Measurements from ENCODE around the gene GNA12.

GNA12 gene

DNA sequence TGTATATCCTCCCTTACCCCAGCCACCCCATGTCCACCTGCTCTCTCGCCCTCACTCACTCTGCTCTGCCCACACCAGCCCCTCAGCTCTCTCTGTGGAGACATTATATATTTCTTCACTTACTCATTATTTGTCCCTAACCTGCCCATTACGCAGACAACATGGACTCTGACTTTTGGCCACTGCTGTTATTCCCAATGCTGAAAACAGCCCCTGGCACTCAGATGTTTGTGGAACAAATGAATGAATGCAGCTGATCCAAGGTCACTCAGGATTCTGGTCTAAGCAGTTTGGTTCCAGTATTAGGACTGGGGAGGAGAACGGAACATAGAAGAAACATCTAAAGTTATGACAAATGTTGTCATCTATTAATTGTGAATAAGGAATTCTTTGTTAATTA, 26.7 kb downstream of the GNA12 start:
- DNase-seq (ENCODE audit: low read depth): no peak

GRCh38 chr7:2815875-2816245, 28.2 kb downstream of the GNA12 start:
- no peak for DNase-seq (ENCODE audit: low read depth)

DNA sequence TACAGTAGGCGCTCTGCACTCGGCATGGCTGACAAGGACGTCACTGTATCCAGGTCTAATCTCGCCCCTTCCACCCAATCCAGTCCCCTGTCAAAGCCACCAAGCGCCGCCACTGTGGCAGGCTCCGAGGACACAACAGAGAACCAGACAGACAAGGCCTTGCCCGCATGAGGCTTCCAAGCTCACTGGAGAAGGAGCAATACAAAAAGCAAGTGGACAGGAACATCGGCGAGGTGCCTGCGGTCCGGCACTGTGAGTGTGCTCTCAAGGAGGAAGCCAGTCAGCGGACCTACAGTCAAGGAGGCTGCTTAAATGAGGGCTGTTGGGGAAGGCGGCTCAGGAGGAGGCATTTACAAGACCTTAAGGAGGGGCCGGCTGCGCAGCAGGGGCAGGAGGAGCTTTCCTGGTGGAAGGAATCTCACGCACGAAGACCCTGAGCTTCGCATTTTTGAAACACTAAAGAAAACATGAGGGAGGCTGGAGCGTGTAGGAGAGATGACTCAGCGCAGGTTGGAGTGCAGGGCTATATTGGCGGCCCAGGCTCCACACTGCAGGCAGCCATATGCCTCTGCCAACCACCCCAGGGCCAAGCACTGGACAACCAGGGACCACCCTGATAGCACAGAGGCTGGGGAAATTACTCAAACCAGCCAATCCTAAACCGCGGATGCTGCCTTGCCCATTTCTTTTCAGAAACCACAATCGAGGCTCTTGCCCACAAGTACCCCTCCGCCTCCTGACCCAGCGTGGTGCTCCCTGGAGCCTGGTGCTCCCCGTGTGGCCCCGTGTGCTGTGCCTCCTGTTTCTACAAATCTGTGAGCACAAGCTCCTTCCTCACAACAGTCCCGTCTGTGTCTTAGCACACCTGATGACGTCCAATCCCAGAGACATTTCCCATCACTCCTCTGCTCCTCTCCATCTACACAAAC, 28.9 kb downstream of the GNA12 start:
- DNase-seq (ENCODE audit: low read depth): no peak

DNA sequence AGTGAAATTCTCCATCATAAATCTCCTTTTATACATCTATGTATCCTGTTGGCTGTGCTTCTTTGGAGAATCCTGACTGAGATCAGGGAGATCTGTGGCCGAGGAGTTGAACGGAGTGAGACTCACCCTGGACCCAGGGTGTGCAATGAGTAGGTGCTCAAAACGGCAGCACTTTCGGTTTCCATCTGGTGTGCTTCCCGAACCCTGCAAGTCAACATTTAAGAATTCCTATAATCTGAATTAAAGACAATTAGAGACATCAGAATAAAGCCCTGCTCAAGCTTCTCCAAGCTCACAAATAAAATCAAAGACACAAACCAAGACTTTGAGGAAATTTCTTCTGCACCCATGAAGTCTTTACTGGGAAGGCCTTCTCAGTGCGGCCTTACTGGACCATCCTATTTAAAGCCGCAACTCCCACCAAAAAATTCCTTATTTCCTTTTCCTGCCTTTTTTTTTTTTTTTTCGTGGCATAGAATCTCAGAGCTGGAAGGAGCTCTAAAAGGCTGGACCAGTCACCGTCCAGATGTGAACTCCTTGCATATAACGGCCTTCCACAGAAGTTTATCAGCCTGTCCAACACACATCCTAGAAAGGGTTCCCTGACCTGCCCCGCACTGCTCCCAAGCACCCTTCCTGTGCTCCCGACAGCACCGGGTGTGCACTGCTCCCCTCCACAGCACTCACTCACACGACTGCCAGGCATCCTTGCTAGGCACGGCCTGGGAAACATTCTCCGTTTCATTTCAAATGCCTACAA, 29.7 kb downstream of the GNA12 start:
- DNase-seq (ENCODE audit: low read depth): no peak

DNA sequence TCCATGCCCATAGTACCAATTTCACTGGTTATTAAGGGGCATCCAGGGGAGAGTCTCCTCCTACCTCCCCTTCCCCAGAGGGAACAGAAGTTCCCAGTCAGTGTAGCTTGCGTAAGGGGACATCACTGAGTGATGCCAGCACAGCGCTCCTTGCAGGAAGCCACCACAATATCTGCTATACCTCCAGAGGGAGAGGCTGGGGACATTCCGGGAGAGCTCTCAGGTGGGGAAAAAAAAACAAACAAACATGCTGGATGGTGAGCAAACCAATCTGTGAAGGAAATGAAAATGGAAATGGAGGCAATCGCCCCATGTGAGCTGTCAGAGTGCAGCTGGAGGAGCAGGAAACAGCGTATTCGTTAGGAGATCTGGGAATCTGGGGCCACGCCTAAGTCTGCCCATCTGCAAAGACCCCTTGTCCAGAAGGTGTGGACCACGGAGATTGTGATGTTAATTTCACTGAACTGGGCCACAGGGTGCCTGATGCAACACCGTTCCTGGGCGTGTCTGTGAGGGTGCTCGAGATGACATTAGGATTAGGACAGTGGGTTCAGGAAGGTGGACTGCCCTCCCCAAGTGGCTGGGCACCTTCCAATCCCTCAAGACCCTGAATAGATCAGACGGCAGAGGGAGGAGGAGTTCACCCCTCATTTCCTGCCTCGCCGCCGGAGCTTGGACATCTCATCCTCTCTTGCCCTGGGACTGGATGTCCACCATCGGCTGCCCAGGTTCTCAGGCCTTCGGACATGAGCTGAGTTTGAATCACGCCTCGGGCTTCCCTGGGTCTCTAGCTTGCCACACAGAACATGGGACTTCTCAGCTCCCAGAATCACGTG, 30.5 kb downstream of the GNA12 start:
- no peak for DNase-seq (ENCODE audit: low read depth)

- DNase-seq (ENCODE audit: low read depth): no peak
Observed at GRCh38 chr7:2812831-2813230, 31.3 kb downstream of the GNA12 start.

- no peak for DNase-seq (ENCODE audit: low read depth)
Observed at GRCh38 chr7:2812114-2812487, 32.0 kb downstream of the GNA12 start.

GRCh38 chr7:2811476-2812113, 32.5 kb downstream of the GNA12 start:
- DNase-seq (ENCODE audit: low read depth): no peak

DNA sequence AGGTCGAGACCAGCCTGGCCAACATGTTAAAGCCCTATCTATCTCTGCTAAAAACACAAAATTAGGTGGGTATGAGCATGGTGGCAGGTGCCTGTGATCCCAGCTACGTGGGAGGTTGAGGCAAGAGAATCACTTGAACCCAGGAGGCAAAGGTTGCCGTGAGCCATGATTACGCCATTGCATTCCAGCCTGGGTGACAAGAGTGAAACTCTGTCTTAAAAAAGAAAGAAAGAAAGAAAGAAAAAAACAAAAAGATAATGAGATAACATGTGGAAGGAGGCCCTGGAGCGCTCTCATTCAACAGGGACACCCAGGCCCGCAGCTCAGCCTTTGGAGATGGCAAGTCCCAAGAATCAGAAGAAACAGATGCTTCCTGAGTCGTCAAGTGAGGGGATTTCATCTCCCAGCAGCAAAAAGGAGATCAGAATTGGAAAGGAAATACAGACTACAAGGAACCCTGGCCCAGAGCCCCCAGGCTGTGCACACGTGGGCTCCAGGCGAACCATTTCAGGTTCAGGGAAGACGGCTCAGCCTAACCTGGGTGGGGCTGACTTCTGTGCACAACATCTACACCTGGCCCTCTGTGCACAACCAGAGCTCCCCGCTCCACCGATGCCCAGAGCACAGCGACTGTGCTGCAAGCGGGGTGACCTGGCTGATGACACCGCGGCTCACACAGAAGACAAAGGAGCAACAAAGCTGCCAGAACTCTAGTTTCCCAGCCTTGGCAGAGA, 33.3 kb downstream of the GNA12 start:
- no peak for DNase-seq (ENCODE audit: low read depth)

DNA sequence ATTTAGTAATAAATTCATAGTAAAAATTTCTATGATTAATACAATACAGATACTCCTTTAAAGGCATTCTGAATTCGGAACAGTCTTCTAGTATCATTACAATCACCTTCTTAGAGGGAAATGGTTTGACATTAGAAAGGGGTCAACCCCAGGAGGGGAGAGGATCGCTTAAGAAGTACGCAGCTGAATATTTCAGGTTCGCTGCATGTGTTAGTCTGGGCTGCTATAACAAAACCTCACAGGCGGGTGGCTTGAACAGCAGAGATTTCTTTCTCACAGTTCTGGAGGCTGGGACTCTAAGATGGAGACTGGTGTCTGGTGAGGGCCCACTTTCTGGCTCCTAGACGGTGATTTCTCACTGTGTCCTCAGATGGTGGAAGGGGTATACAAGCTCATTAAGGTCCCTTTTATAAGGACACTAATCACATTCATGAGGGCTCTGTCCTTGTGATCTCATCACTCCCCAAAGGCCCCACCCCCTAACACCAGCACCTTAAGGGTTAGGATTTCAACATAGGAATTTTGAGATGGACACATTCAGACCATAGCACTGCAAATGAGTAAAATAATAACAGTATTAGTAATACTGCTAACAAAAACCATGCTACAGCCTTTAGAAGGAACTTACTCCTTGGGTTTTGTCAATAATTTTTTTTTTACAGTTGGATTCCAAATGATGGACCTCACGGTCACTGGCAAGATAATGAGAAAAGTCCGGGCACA, 34.0 kb downstream of the GNA12 start:
- no peak for DNase-seq (ENCODE audit: low read depth)

GRCh38 chr7:2808891-2809665, 35.0 kb downstream of the GNA12 start:
- no peak for DNase-seq (ENCODE audit: low read depth)

- no peak for DNase-seq (ENCODE audit: low read depth)
Observed at GRCh38 chr7:2807845-2808772, 36.0 kb downstream of the GNA12 start.

GRCh38 chr7:2807460-2807844, 36.7 kb downstream of the GNA12 start:
- DNase-seq (ENCODE audit: low read depth): no peak

- DNase-seq (ENCODE audit: low read depth): no peak
Observed at GRCh38 chr7:2806571-2806970, 37.5 kb downstream of the GNA12 start.

- no peak for DNase-seq (ENCODE audit: low read depth)
Observed at GRCh38 chr7:2805213-2805944, 38.7 kb downstream of the GNA12 start.

DNA sequence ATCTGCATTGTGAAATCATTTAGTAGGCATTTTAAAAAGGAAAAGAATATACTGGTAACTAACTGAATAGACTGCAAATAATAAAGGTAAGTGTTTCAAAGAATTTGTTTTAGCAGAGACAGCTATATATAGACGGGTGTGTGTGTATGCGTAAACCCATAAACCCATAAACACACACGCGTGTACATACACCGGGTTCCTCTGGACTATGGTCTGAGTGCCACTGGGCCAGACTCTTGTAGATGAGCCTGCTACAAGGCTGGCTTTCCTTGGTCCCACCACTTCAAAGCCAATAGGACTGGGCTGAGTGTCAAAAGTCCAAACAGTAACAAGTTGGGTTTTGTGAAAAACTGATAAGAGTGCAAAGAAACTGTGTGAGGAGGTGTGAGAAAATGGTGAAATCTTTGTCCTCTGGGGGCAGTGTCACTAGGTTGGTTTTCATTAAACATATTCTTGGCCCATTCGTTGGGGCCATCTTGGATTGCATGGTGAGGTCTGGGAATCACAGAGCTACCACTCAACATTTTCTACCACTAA, 39.8 kb downstream of the GNA12 start:
- DNase-seq (ENCODE audit: low read depth): no peak

- DNase-seq (ENCODE audit: low read depth): no peak
Observed at GRCh38 chr7:2803755-2804154, 40.4 kb downstream of the GNA12 start.

- DNase-seq (ENCODE audit: low read depth): no peak
Observed at GRCh38 chr7:2803342-2803692, 40.8 kb downstream of the GNA12 start.

Measured in T follicular helper cell (primary cell).